GM19238 (cell line): ENCODE data around the gene CDC42SE2.

Experiments
- DNase-seq: peaks from one replicate; pipeline ENCODE4 v3.0.0; 2011; ENCODE audit warnings: low spot score; ENCODE audit not compliant: insufficient read length

The CDC42SE2 gene

GRCh38 chr5:131263648-131264450, at the start of gene CDC42SE2:
Gene CDC42SE2 (plus strand): TSS chr5:131264053. CDS start chr5:131359494, 95,441 bp downstream.
- peak; percentile 68 for DNase-seq

- no peak for DNase-seq
Observed at GRCh38 chr5:131214609-131215227, 49.1 kb upstream of the CDC42SE2 start.

- DNase-seq, result no peak
Observed at GRCh38 chr5:131217791-131218190, 46.1 kb upstream of the CDC42SE2 start.

GRCh38 chr5:131218392-131218791, 45.5 kb upstream of the CDC42SE2 start:
- no peak for DNase-seq

GRCh38 chr5:131220566-131220965, 43.3 kb upstream of the CDC42SE2 start:
- no peak for DNase-seq

GRCh38 chr5:131221008-131221703, 42.7 kb upstream of the CDC42SE2 start:
- DNase-seq, result no peak

GRCh38 chr5:131221888-131222287, 42.0 kb upstream of the CDC42SE2 start:
- no peak for DNase-seq

GRCh38 chr5:131222731-131223130, 41.1 kb upstream of the CDC42SE2 start:
- no peak for DNase-seq

GRCh38 chr5:131223751-131224386, 40.0 kb upstream of the CDC42SE2 start:
- no peak for DNase-seq

GRCh38 chr5:131224387-131225201, 39.3 kb upstream of the CDC42SE2 start:
- DNase-seq, result peak; percentile 19

- no peak for DNase-seq
Observed at GRCh38 chr5:131225282-131225974, 38.4 kb upstream of the CDC42SE2 start.

GRCh38 chr5:131226899-131227298, 37.0 kb upstream of the CDC42SE2 start:
- no peak for DNase-seq

- no peak for DNase-seq
Observed at GRCh38 chr5:131228646-131229045, 35.2 kb upstream of the CDC42SE2 start.

GRCh38 chr5:131229623-131230022, 34.2 kb upstream of the CDC42SE2 start:
- DNase-seq, result no peak

GRCh38 chr5:131230406-131230805, 33.4 kb upstream of the CDC42SE2 start:
- no peak for DNase-seq

GRCh38 chr5:131239686-131240085, 24.2 kb upstream of the CDC42SE2 start:
- no peak for DNase-seq

- DNase-seq, result no peak
Observed at GRCh38 chr5:131242728-131243255, 21.1 kb upstream of the CDC42SE2 start.

- DNase-seq, result no peak
Observed at GRCh38 chr5:131245312-131245711, 18.5 kb upstream of the CDC42SE2 start.

- DNase-seq, result no peak
Observed at GRCh38 chr5:131245948-131246347, 17.9 kb upstream of the CDC42SE2 start.

- DNase-seq, result no peak
Observed at GRCh38 chr5:131246504-131246903, 17.3 kb upstream of the CDC42SE2 start.
